ENCODE results near the gene SLC22A5. TPM values are rescaled to one million over a fixed set of nuclear protein-coding genes. Genes with fewer than 3 reads are reported as not detected.

SLC22A5 gene
- total RNA-seq, 1 donor from 2014 or later = 13.2 TPM

- DNase-seq (ENCODE audit: low read depth) = peak; percentile 12
- H3K27me3 ChIP-seq (ENCODE audit: control insufficient read depth, insufficient read depth, low read length) = no peaks in the 10 kb centered on the region
- no peak overlapping the region for H3K4me3 ChIP-seq (ENCODE audit: low read depth, low read length)
- TF ChIP-seq, protein P1, sequence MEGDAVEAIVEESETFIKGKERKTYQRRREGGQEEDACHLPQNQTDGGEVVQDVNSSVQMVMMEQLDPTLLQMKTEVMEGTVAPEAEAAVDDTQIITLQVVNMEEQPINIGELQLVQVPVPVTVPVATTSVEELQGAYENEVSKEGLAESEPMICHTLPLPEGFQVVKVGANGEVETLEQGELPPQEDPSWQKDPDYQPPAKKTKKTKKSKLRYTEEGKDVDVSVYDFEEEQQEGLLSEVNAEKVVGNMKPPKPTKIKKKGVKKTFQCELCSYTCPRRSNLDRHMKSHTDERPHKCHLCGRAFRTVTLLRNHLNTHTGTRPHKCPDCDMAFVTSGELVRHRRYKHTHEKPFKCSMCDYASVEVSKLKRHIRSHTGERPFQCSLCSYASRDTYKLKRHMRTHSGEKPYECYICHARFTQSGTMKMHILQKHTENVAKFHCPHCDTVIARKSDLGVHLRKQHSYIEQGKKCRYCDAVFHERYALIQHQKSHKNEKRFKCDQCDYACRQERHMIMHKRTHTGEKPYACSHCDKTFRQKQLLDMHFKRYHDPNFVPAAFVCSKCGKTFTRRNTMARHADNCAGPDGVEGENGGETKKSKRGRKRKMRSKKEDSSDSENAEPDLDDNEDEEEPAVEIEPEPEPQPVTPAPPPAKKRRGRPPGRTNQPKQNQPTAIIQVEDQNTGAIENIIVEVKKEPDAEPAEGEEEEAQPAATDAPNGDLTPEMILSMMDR (IDR thresholded peaks at IDR 0.05; ENCODE audit: insufficient read depth, low read length, poor library complexity, severe bottlenecking) = no peak
- no peaks in the 10 kb centered on the region for H3K36me3 ChIP-seq (ENCODE audit: control insufficient read depth, insufficient read depth, low read length)
These were observed 27.0 kb upstream of the SLC22A5 start for GRCh38 chr5:132342291-132343180.

GRCh38 chr5:132344775-132345514 lies 24.6 kb upstream of the SLC22A5 start:
- H3K27me3 ChIP-seq (ENCODE audit: control insufficient read depth, insufficient read depth, low read length) = no peaks in the 10 kb centered on the region
- H3K36me3 ChIP-seq (ENCODE audit: control insufficient read depth, insufficient read depth, low read length) = no peaks in the 10 kb centered on the region
- H3K4me3 ChIP-seq (ENCODE audit: low read depth, low read length) = no peak overlapping the region
- TF ChIP-seq, protein P1 (IDR thresholded peaks at IDR 0.05; ENCODE audit: insufficient read depth, low read length, poor library complexity, severe bottlenecking) = no peak
- DNase-seq (ENCODE audit: low read depth) = no peak

DNA sequence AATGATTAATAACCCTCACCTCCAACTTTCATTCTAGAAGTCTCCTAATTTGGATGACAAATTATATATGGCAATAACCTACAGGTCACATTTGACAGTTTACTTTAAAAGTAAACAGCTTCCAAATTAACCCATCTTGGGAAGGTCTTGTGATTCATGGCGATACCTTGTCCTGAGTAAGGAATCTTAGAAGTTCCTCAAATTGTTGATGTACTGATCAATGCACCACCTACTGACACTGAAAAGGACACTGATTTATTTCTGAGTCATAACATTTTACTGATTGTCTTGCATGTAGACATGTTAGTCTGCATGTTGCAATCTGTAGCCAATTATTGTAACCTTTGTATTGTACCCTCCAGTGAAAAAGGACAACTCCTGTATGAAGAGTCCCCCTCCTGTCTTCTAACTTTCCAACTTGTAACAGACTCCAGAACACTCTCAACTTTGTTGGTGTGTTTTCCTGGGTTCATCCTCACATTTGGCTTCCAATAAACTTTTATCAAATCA lies 16.0 kb upstream of the SLC22A5 start:
- no peak overlapping the region for H3K4me3 ChIP-seq (ENCODE audit: low read depth, low read length)
- TF ChIP-seq, protein P1 (IDR thresholded peaks at IDR 0.05; ENCODE audit: insufficient read depth, low read length, poor library complexity, severe bottlenecking) = no peak
- H3K36me3 ChIP-seq (ENCODE audit: control insufficient read depth, insufficient read depth, low read length) = no peaks in the 10 kb centered on the region
- no peak for DNase-seq (ENCODE audit: low read depth)
- H3K27me3 ChIP-seq (ENCODE audit: control insufficient read depth, insufficient read depth, low read length) = no peaks in the 10 kb centered on the region

GRCh38 chr5:132354381-132355139 lies 14.9 kb upstream of the SLC22A5 start:
- no peaks in the 10 kb centered on the region for H3K27me3 ChIP-seq (ENCODE audit: control insufficient read depth, insufficient read depth, low read length)
- H3K4me3 ChIP-seq (ENCODE audit: low read depth, low read length) = no peak overlapping the region
- TF ChIP-seq, protein P1 (IDR thresholded peaks at IDR 0.05; ENCODE audit: insufficient read depth, low read length, poor library complexity, severe bottlenecking) = no peak
- no peak for DNase-seq (ENCODE audit: low read depth)
- H3K36me3 ChIP-seq (ENCODE audit: control insufficient read depth, insufficient read depth, low read length) = no peaks in the 10 kb centered on the region

- no peak for DNase-seq (ENCODE audit: low read depth)
- TF ChIP-seq, protein P1 (IDR thresholded peaks at IDR 0.05; ENCODE audit: insufficient read depth, low read length, poor library complexity, severe bottlenecking) = no peak
- H3K4me3 ChIP-seq (ENCODE audit: low read depth, low read length) = no peak overlapping the region
- H3K27me3 ChIP-seq (ENCODE audit: control insufficient read depth, insufficient read depth, low read length) = no peaks in the 10 kb centered on the region
- H3K36me3 ChIP-seq (ENCODE audit: control insufficient read depth, insufficient read depth, low read length) = no peaks in the 10 kb centered on the region
These were observed 14.3 kb upstream of the SLC22A5 start for GRCh38 chr5:132355140-132355765.
